IPS DF 6.9 (cell line): Measurements from ENCODE around the gene DTNB.

Source experiments
- DNase-seq: peaks from one replicate; pipeline ENCODE4 v3.0.0-alpha.2; 2013; ENCODE audit warnings: low read depth, low spot score
- H3K27ac ChIP-seq: one replicate; pipeline ENCODE4 v1.5.1; 2013; ENCODE audit warnings: low read length, control low read depth
- H3K27me3 ChIP-seq: 2 replicates; pipeline ENCODE4 v1.6.1; 2013; ENCODE audit warnings: mild to moderate bottlenecking, low read length; ENCODE audit not compliant: control insufficient read depth, insufficient read depth
- H3K36me3 ChIP-seq: 2 replicates; pipeline ENCODE4 v1.6.1; 2013; ENCODE audit warnings: low read length; ENCODE audit not compliant: control insufficient read depth, insufficient read depth
- H3K4me1 ChIP-seq: 2 replicates; pipeline ENCODE4 v1.6.1; 2013; ENCODE audit warnings: low read length; ENCODE audit not compliant: control insufficient read depth, insufficient read depth
- H3K4me3 ChIP-seq: 2 replicates; pipeline ENCODE4 v1.5.1; 2013; ENCODE audit warnings: mild to moderate bottlenecking, low read length
- H3K9me3 ChIP-seq: 2 replicates; pipeline ENCODE4 v1.6.1; 2013; ENCODE audit warnings: low read length, inconsistent platforms; ENCODE audit not compliant: control insufficient read depth, insufficient read depth
- WGBS: extraction: QIAGEN DNeasy Blood & Tissue Kit; methylation state at CpG from one replicate; pipeline ENCODE4 v1.1.7; 2013; ENCODE audit warnings: mixed read lengths, missing lambda C conversion rate; ENCODE audit not compliant: insufficient read length, insufficient coverage; 5-methylcytosine and 5-hydroxymethylcytosine counted together

The DTNB gene

DNA sequence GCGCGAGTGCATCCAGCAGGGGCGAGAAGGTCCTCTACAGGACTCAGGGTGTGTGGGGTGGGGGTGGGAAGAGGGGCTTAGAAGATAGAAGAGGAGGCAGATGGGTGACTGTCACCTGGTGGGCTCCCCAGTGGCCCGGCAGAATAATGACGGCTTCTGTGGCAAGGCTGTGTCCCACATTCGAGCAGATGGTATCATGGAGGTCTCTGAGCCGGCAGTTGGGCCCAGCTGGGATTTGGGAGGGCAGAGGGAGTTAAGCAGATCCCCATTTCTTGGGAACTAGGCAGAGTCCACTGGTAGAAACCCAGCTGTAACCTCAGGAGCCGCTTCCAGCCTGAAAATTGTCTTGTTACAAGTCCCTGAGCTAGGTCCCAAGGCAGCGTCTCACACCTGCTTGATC, 28.4 kb upstream of the DTNB start:
- WGBS = no CpG with 5 or more reads among the region's 9 CpGs
- Histone ChIP-seq H3K27me3 (no peaks in the 10 kb centered on the region), H3K4me3 (no peak overlapping the region), H3K36me3 (no peaks in the 10 kb centered on the region), H3K27ac (no peak overlapping the region), H3K4me1 (peaks cover 5% of the 10 kb centered on the region), H3K9me3 (no peaks in the 10 kb centered on the region)
- DNase-seq = no peak

DNA sequence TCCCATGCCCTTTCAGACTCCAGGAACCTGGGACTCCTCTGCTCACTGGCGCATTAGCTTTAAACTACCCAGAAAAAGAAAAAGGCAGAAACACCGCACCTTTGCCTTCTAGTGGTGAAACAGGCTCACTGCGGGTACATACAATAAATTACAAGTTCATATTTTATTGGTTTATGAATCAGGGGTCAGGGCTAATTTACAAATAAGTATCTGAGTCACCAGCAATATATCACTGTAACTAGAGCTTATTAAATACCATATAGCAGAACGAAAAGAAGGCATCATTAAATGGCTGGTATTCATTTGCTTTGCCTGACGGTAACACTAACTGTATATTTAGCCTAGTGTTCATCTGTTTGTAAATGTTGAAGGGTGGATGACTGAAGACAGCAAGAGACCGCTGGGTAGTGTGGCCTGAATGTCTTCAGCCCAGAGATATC, 26.9 kb upstream of the DTNB start:
- H3K4me1 ChIP-seq = peaks cover 5% of the 10 kb centered on the region
- H3K36me3 ChIP-seq = no peaks in the 10 kb centered on the region
- H3K9me3 ChIP-seq = no peaks in the 10 kb centered on the region
- H3K4me3 ChIP-seq = no peak overlapping the region
- no peak for DNase-seq
- WGBS = no CpG with 5 or more reads among the region's 6 CpGs
- H3K27ac ChIP-seq = no peak overlapping the region
- no peaks in the 10 kb centered on the region for H3K27me3 ChIP-seq

DNA sequence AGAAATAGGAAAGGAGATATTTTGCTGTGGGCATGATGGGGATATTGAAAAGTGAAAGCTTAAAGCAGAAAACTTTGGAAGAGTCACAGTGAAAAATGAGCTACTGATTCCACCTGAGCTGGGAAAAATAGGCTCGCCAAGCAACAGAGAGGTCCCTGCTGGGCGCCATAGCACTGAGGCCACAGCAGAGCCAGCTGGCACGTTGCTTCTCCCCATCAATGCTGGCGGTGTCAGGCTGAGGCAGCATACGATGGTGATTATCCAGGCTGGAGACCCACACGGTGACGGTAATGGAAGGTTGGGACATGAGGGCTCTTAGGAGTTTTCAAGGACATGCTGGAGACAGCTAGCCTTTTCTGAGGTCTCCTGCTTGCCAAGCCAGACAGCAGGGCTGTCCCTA, 25.8 kb upstream of the DTNB start:
- H3K27me3 ChIP-seq = no peaks in the 10 kb centered on the region
- no peaks in the 10 kb centered on the region for H3K9me3 ChIP-seq
- peaks cover 5% of the 10 kb centered on the region for H3K4me1 ChIP-seq
- no peaks in the 10 kb centered on the region for H3K36me3 ChIP-seq
- H3K4me3 ChIP-seq = no peak overlapping the region
- no peak overlapping the region for H3K27ac ChIP-seq
- WGBS = no CpG with 5 or more reads among the region's 7 CpGs
- DNase-seq = no peak

DNA sequence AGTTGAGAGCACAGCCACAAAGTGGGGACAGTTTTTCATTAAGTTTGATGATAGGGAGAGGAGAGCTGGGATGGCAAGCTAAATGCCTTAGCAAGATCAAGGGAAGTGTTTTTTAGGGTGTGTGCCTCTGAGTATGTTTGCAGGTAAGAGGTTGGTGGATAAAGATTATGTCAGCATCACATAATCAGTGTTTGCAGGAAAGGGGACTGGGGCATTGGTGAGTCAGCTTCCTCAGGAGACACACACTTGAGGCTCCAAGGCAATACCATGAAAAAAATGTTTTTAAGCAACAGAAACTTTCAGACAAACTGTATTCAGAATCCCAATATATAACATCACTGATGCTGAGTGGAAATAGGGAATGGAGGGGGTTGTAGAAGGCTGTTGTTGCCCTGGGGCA, 25.4 kb upstream of the DTNB start:
- H3K9me3 ChIP-seq = no peaks in the 10 kb centered on the region
- no peak overlapping the region for H3K27ac ChIP-seq
- no peaks in the 10 kb centered on the region for H3K36me3 ChIP-seq
- no peak overlapping the region for H3K4me3 ChIP-seq
- no peaks in the 10 kb centered on the region for H3K27me3 ChIP-seq
- H3K4me1 ChIP-seq = peaks cover 5% of the 10 kb centered on the region
- DNase-seq = no peak

DNA sequence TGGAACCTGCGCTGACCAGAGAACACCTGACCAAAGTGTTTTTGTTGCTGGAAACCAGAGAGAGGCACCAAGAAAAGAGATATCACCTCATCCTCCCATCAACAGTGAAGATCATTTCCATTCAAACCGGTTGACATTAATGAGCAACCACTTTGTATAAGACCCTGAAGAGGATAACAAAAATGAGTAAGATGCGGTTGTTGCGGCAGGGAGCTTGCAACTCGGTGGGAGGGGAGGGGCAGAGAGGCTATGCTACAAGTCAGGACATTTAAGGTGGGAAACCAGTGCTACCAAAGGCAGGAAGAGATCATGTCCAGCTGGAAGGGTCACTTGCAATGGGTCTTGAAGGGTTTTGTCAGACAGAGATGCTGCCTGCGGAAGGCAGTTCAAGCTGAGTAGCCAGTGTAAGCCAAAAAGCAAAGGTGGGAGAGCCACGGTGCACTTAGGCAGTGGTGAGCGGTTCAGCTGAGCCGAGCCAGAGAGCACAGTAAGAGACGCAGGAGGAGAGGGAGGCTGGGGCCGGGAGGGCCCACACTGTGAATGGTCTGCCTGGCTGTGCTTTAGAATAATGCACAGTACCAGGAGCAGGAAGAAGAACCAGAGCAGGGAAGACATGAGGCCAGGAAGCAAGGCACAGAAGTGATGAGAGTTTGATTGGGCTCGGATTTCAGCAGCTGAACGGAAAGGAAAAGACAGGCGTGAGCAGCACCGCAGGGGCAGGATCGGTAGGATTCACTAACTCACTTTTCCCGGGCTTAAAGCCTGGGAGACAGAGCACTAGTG, 24.4 kb upstream of the DTNB start:
- peaks cover 5% of the 10 kb centered on the region for H3K4me1 ChIP-seq
- H3K27me3 ChIP-seq = no peaks in the 10 kb centered on the region
- no peak overlapping the region for H3K4me3 ChIP-seq
- H3K27ac ChIP-seq = no peak overlapping the region
- WGBS = no CpG with 5 or more reads among the region's 17 CpGs
- H3K9me3 ChIP-seq = no peaks in the 10 kb centered on the region
- H3K36me3 ChIP-seq = no peaks in the 10 kb centered on the region
- DNase-seq = no peak

DNA sequence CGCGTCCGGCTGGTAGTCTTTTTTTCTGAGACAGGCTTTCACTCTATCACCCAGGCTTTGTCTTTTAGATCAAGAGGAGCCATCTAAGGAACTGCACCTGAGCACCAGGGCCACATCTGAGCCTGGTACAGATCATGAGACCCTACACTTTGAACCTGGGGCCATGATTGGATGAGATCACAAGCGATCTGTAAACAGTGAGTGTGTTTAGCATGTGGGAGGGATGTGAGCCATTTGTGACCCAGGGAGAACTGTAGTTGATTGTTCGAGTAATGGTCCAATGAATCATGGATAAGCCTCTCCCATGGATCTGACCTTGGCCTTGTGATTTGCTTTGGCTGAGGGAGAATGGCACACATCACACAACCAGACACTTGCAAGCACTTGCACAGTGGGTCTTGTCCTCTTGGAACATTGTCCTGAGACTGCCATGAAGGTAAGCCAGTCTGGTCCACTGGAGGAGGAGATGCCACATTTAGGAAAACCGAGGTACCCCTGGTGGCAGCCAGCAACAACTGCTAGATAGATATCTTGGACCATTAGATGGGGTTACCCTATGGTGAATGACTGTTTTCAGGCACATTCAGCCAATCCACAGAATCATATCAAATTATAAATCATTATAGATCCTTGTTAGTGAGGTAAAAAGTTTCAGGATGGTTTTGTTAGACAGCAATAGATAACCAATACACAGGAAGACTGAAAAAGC, 19.5 kb upstream of the DTNB start:
- no peaks in the 10 kb centered on the region for H3K36me3 ChIP-seq
- peaks cover 4% of the 10 kb centered on the region; the same call in 1 of the 2 replicates for H3K4me1 ChIP-seq
- no CpG with 5 or more reads among the region's 6 CpGs for WGBS
- no peaks in the 10 kb centered on the region for H3K9me3 ChIP-seq
- H3K27me3 ChIP-seq = no peaks in the 10 kb centered on the region
- no peak overlapping the region for H3K4me3 ChIP-seq
- DNase-seq = no peak
- no peak overlapping the region for H3K27ac ChIP-seq

DNA sequence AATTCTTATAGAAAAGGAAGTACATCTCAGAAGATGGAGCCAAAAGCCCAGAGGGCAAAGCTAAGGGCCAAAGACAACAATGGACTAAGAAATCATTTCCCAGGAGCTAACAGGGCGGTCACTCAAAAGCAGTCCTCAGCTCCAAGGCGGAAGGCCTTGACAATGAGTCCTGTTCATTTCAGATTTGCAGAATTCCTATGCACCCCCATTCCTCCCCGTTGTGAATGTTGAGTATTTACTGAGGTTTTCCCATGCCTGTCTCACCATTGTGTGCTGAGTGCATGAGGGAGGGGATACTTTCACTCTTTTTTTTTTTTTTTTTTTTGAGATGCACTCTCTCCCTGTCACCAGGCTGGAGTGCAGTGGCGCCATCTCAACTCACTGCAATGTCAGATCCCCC, 18.8 kb upstream of the DTNB start:
- H3K4me1 ChIP-seq = no peaks in the 10 kb centered on the region
- no CpG with 5 or more reads among the region's 4 CpGs for WGBS
- H3K4me3 ChIP-seq = no peak overlapping the region
- H3K27me3 ChIP-seq = no peaks in the 10 kb centered on the region
- DNase-seq = no peak
- no peaks in the 10 kb centered on the region for H3K36me3 ChIP-seq
- H3K27ac ChIP-seq = no peak overlapping the region
- H3K9me3 ChIP-seq = no peaks in the 10 kb centered on the region

DNA sequence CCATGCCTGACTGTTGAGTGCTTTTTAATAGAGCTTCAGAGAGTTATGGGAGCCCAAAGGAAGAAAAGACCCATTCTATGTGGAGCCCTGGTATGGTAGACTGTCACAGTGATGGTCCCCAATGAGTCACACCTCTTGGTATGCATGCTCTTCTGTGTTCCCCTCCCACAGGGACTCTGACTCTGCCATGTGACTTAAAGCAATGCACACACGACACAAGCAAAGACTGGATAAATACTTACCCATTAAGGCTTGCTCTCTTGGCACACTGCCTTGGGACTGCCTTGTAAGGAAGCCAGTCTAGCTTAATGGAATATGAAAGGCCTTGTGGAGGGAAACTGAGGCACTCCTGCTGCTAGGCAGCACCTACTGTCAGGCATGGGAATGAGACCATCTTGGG, 16.7 kb upstream of the DTNB start:
- H3K4me3 ChIP-seq = no peak overlapping the region
- H3K4me1 ChIP-seq = no peaks in the 10 kb centered on the region
- H3K36me3 ChIP-seq = no peaks in the 10 kb centered on the region
- no peak overlapping the region for H3K27ac ChIP-seq
- WGBS = no CpG with 5 or more reads among the region's 1 CpG
- no peaks in the 10 kb centered on the region for H3K27me3 ChIP-seq
- DNase-seq = no peak
- no peaks in the 10 kb centered on the region for H3K9me3 ChIP-seq

DNA sequence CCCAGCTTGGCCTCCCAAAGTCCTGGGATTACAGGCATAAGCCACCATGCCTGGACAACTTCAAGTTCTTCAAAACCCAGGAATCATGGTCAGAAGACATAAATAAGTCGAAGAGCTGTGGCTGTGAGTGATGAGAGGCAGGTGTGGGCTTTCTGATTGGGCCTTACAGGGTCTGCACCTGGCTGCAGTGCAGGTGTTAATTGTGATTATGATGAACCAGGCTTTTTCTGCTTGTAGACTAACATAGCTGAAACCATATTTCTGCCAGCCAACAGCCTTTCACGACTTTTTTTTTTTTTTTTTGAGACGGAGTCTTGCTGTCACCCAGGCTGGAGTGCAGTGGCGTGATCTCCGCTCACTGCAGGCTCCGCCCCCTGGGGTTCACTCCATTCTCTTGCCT, 14.9 kb upstream of the DTNB start:
- WGBS = no CpG with 5 or more reads among the region's 6 CpGs

DNA sequence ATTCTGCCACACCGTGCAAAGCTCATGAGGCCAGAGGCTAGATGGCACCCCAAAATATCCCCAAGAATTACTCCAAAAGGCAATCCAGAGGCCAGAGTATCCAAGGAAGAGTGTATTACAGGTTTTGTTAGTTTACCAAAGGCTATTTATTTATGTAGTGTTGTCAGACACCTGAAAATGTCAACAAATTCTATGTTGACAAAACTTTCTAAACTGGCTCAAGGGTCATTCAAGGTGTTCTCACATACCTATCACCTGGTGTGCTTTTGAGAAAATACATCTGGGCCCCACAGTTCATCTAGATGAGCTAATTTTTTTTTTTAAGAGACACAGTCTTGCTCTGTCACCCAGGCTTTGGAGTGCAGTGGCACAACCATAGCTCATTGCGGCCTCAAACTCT, 12.4 kb upstream of the DTNB start:
- Histone ChIP-seq H3K4me1 (no peaks in the 10 kb centered on the region), H3K27me3 (no peaks in the 10 kb centered on the region), H3K36me3 (no peaks in the 10 kb centered on the region), H3K27ac (no peak overlapping the region), H3K4me3 (no peak overlapping the region), H3K9me3 (no peaks in the 10 kb centered on the region)
- no peak for DNase-seq
- WGBS = no CpG with 5 or more reads among the region's 2 CpGs

More for the DNA sequence above, 14.9 kb upstream of the DTNB start:
- H3K9me3 ChIP-seq = no peaks in the 10 kb centered on the region
- no peak overlapping the region for H3K4me3 ChIP-seq
- DNase-seq = no peak
- no peaks in the 10 kb centered on the region for H3K27me3 ChIP-seq
- no peak overlapping the region for H3K27ac ChIP-seq
- no peaks in the 10 kb centered on the region for H3K4me1 ChIP-seq
- H3K36me3 ChIP-seq = no peaks in the 10 kb centered on the region
